Measurements from ENCODE around the gene GAL3ST2.

Gene GAL3ST2

DNA sequence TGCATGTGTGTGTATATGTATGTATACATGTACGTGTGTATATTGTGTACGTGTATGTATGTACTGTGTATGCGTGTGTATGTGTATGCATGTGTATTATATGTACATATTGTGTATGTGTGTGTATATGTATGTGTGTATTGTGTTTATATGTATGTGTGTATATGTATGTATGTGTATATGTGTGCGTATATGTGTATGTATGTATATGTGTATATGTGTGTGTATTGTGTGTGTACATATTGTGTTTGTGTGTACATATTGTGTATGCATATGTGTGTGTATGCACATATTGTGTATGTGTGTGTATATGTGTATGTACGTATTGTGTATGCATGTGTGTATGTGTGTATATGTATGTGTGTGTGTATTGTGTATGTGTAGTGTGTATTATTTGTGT is 16.8 kb downstream of the GAL3ST2 start:
- Histone ChIP-seq H3K9ac (ENCODE audit: low read length) (no peak overlapping the region), H3K4me3 (ENCODE audit: insufficient read depth, low read length, poor library complexity, severe bottlenecking) (no peak overlapping the region)
- TF ChIP-seq CTCF (IDR thresholded peaks at IDR 0.05; ENCODE audit: insufficient read depth, low read length, poor library complexity, severe bottlenecking) (no peak), EZH2phosphoT487 (conservative IDR thresholded peaks at IDR 0.05; ENCODE audit: low read length) (no peak)

GRCh38 chr2:241794250-241794823 is 17.7 kb downstream of the GAL3ST2 start:
- Histone ChIP-seq H3K9ac (ENCODE audit: low read length) (no peak overlapping the region), H3K36me3 (ENCODE audit: low read length) (no peaks in the 10 kb centered on the region), H4K20me1 (ENCODE audit: low read depth, low read length) (no peaks in the 10 kb centered on the region), H3F3A (ENCODE audit: insufficient read depth) (no peaks in the 10 kb centered on the region), H2AFZ (ENCODE audit: low read depth, low read length, severe bottlenecking) (no peak overlapping the region), H3K79me2 (ENCODE audit: insufficient read depth, low read length) (no peaks in the 10 kb centered on the region), H3K9me3 (ENCODE audit: insufficient read depth, low read length) (no peaks in the 10 kb centered on the region), H3K9me2 (replicated peaks; ENCODE audit: insufficient read depth, low read length) (no peaks in the 10 kb centered on the region), H3K4me2 (ENCODE audit: low read depth, low read length, poor library complexity, severe bottlenecking) (no peak overlapping the region), H3K4me3 (ENCODE audit: insufficient read depth, low read length, poor library complexity, severe bottlenecking) (no peak overlapping the region), H3K27me3 (ENCODE audit: low read length) (peaks cover 3% of the 10 kb centered on the region; the same call in 1 of the 2 replicates), H3K27ac (ENCODE audit: low read depth, low read length) (no peak overlapping the region)
- TF ChIP-seq CTCF (IDR thresholded peaks at IDR 0.05; ENCODE audit: insufficient read depth, low read length, poor library complexity, severe bottlenecking) (no peak), EZH2phosphoT487 (conservative IDR thresholded peaks at IDR 0.05; ENCODE audit: low read length) (no peak)

More for the DNA sequence above, 16.8 kb downstream of the GAL3ST2 start:
- H3F3A ChIP-seq (ENCODE audit: insufficient read depth) = no peaks in the 10 kb centered on the region
- no peaks in the 10 kb centered on the region for H3K9me2 ChIP-seq (replicated peaks; ENCODE audit: insufficient read depth, low read length)
- peaks cover 3% of the 10 kb centered on the region; the same call in 1 of the 2 replicates for H3K27me3 ChIP-seq (ENCODE audit: low read length)
- H3K9me3 ChIP-seq (ENCODE audit: insufficient read depth, low read length) = no peaks in the 10 kb centered on the region
- no peaks in the 10 kb centered on the region for H3K36me3 ChIP-seq (ENCODE audit: low read length)
- no peaks in the 10 kb centered on the region for H3K79me2 ChIP-seq (ENCODE audit: insufficient read depth, low read length)
- H3K27ac ChIP-seq (ENCODE audit: low read depth, low read length) = no peak overlapping the region
- no peak overlapping the region for H2AFZ ChIP-seq (ENCODE audit: low read depth, low read length, severe bottlenecking)
- no peaks in the 10 kb centered on the region for H4K20me1 ChIP-seq (ENCODE audit: low read depth, low read length)
- no peak overlapping the region for H3K4me2 ChIP-seq (ENCODE audit: low read depth, low read length, poor library complexity, severe bottlenecking)

GRCh38 chr2:241795021-241795999 is 18.7 kb downstream of the GAL3ST2 start:
- Histone ChIP-seq H3F3A (ENCODE audit: insufficient read depth) (no peaks in the 10 kb centered on the region), H3K9me2 (replicated peaks; ENCODE audit: insufficient read depth, low read length) (no peaks in the 10 kb centered on the region), H3K79me2 (ENCODE audit: insufficient read depth, low read length) (no peaks in the 10 kb centered on the region), H3K27ac (ENCODE audit: low read depth, low read length) (no peak overlapping the region), H3K4me2 (ENCODE audit: low read depth, low read length, poor library complexity, severe bottlenecking) (no peak overlapping the region), H4K20me1 (ENCODE audit: low read depth, low read length) (no peaks in the 10 kb centered on the region), H3K4me3 (ENCODE audit: insufficient read depth, low read length, poor library complexity, severe bottlenecking) (no peak overlapping the region), H3K9ac (ENCODE audit: low read length) (no peak overlapping the region), H2AFZ (ENCODE audit: low read depth, low read length, severe bottlenecking) (no peak overlapping the region), H3K36me3 (ENCODE audit: low read length) (no peaks in the 10 kb centered on the region), H3K9me3 (ENCODE audit: insufficient read depth, low read length) (no peaks in the 10 kb centered on the region), H3K27me3 (ENCODE audit: low read length) (peaks cover 3% of the 10 kb centered on the region; the same call in 1 of the 2 replicates)
- TF ChIP-seq EZH2phosphoT487 (conservative IDR thresholded peaks at IDR 0.05; ENCODE audit: low read length) (no peak), CTCF (IDR thresholded peaks at IDR 0.05; ENCODE audit: insufficient read depth, low read length, poor library complexity, severe bottlenecking) (no peak)

Measured in SU-DHL-6 (cell line).